AG04449 (cell line): Measurements from ENCODE around the gene PDE8A.

Experiments used
- CTCF ChIA-PET: fragments of 350-600 bp; formaldehyde crosslinking; extraction: SDS; loops from one replicate; lab custom pipeline; 2021; ENCODE audit warnings: antibody characterized with exemption; lab: Yijun Ruan, JAX
- POLR2A ChIA-PET: fragments of 400-600, 350-600 bp; formaldehyde crosslinking; extraction: SDS; loops from one replicate; lab custom pipeline; 2020; ENCODE audit warnings: antibody characterized with exemption, inconsistent platforms; lab: Yijun Ruan, JAX
- DNase-seq: peaks from one replicate; pipeline ENCODE4 v3.0.0-alpha.2; 2010; ENCODE audit warnings: low read depth, low spot score
- H3K4me3 ChIP-seq: 2 replicates; pipeline ENCODE4 v1.5.1; 2011; ENCODE audit warnings: low read depth, mild to moderate bottlenecking, control low read depth, low read length
- CTCF ChIP-seq: IDR thresholded peaks from one replicate; pipeline ENCODE4 v1.5.1; 2011; ENCODE audit warnings: mild to moderate bottlenecking, moderate library complexity, low read length, control low read depth, inconsistent platforms; ENCODE audit not compliant: insufficient read depth; ENCODE audit errors: missing control alignments

PDE8A gene

GRCh38 chr15:85071061-85071460, 89.4 kb downstream of the PDE8A start:
- POLR2A ChIA-PET, result no interaction called here
- no peak for DNase-seq
- no peak for TF ChIP-seq CTCF
- CTCF ChIA-PET, result interaction anchor here (1.1 kb wide), 1 partner anchor 143 kb away, joined by 3 read pairs; no protein-coding TSS in a partner anchor
- H3K4me3 ChIP-seq, result no peak overlapping the region

- TF ChIP-seq CTCF, result no peak
- H3K4me3 ChIP-seq, result no peak overlapping the region
- ChIA-PET CTCF (interaction anchor here (1.1 kb wide), 1 partner anchor 143 kb away, joined by 3 read pairs; no protein-coding TSS in a partner anchor), POLR2A (no interaction called here)
- DNase-seq, result no peak
These were observed 89.8 kb downstream of the PDE8A start for GRCh38 chr15:85071504-85071903.

DNA sequence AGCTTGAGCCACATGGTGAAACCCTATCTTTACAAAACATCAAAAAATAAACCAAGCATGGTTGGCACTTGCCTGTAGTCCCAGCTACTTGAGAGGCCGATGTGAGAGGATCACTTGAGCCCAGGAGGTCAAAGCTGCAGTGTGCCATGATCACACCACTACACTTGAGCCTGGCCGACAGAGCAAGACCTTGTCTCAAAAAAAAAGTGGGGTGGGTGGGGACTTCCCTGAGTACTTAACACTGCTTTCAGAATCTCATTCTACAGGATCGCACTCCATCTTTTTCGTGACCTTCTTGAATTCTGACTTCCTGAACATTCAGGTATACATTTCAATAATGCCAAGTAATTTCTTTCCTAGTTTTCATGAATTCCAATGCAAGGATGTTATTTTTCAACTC, 91.3 kb downstream of the PDE8A start:
- no peak for DNase-seq
- ChIA-PET CTCF (no interaction called here), POLR2A (no interaction called here)
- TF ChIP-seq CTCF, result no peak
- no peak overlapping the region for H3K4me3 ChIP-seq

- no peak overlapping the region for H3K4me3 ChIP-seq
- no peak for DNase-seq
- ChIA-PET CTCF (interaction anchor here (1.0 kb wide), 1 partner anchor 13 kb away, joined by 3 read pairs; no protein-coding TSS in a partner anchor), POLR2A (no interaction called here)
- TF ChIP-seq CTCF, result no peak
These were observed 92.0 kb downstream of the PDE8A start for GRCh38 chr15:85073556-85074194.

DNA sequence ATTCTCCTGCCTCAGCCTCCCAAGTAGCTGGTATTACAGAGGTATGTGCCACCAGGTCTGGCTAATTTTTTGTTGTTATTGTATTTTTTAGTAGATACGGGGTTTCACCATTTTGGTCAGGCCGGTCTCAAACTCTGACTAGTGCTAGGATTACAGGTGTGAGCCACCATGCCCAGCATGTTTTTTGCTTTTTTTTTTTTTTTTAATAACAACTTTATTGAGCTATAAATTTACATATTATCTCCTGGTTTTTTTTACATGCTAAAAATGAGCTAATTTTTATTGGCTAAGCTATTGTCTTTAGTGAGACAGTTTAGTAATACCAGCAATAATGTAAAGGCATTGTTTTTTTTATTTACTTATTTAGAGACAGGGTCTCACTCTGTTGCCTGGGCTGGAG, 105.2 kb downstream of the PDE8A start:
- no peak overlapping the region for H3K4me3 ChIP-seq
- TF ChIP-seq CTCF, result no peak
- no peak for DNase-seq
- POLR2A ChIA-PET, result no interaction called here
- CTCF ChIA-PET, result interaction anchor here (1.4 to 1.8 kb wide), 2 partner anchors 10 to 42 kb away, joined by 4 read pairs; no protein-coding TSS in a partner anchor

- no peak for DNase-seq
- ChIA-PET CTCF (no interaction called here), POLR2A (no interaction called here)
- TF ChIP-seq CTCF, result no peak
- H3K4me3 ChIP-seq, result no peak overlapping the region
These were observed 106.6 kb downstream of the PDE8A start for GRCh38 chr15:85088300-85088699.
